GM18498 (cell line): Measurements from ENCODE around the gene CARM1.
"Not testable (repeated sequence)": the region's sequence is repeated elsewhere in the genome, so short reads cannot be mapped to it uniquely, and the experiment has no call there.

ENCODE experiments used
- ATAC-seq: cut with Tn5 transposase; IDR thresholded peaks from one replicate; pipeline ENCODE4 v1.9.1; 2021; ENCODE audit warnings: mild to moderate bottlenecking, moderate library complexity; ENCODE audit not compliant: unreplicated experiment

The CARM1 gene

DNA sequence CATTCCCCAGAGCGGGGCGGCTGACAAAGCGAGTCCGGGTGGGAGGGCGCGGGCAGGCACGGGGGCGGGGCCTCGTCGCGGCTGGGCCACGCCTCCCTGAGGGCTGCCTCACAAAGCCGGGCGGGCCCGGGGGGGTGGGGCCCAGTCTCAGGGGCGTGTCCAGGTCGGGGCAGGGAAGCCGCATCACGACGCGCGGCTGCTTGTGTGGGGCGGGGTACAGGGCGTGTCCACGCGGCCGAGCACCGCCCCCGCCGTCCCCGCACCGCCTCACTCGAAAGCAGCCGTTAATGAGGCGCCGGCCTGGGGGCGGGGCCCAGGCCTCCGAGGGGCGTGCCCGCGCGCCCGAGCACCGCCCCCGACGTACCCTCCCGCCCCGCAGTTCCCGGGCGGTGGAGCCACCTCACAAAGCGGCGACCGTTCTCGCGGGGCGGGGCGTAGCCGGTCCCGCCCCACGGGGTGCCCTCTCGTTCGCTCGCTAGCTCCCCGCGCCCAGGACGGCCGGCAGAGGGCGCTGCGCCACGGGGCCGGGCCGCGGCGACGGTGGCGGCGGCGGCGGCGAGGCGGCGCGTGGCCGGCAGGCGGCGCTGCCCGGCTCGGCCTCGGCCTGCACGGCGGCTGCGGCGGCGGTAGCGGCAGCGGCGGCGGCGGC is at the start of gene CARM1:
Gene CARM1, plus strand, starts transcription at position 599 of the 649 bp plus-strand sequence. CDS start 150 bp downstream, outside the sequence.
- ATAC-seq, result peak; percentile 79

DNA sequence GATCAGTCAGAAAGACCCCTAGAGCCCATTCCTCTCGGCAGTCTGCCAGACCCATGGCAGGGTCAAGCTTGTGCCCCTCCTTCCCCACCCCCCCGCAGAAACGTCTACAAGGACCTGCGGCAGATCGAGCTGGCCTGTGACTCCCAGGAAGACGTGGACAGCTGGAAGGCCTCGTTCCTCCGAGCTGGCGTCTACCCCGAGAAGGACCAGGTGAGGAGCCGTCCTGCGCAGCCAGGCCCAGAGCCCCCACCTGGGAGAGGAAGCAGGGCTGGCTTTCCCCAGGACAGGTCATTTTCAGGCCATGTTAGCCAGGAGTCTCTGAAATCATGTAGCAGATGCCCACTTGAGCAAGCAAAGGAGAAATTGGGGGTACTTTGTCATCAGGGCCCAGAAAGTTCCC is 47.7 kb upstream of the CARM1 start:
- ATAC-seq, result no peak

DNA sequence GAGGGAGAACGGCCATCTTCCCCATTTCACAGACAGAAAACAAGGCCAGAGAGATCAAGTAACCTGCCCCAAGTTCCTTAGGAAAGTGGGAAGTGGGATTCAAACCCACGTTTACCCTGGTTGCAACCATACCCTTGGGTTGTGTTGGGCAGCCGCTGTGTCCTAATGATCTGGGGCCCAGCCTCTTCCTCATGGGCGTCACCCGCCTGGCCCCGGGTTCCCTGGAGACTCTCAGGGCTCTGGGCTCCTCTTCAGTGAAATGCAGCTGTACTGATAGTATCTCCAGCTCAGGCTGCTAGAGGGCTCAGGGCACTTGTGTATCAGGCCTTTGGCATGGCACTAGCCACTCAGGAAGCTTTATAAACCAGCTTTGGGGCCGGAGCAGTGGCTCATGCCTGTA is 45.1 kb upstream of the CARM1 start:
- no peak for ATAC-seq

DNA sequence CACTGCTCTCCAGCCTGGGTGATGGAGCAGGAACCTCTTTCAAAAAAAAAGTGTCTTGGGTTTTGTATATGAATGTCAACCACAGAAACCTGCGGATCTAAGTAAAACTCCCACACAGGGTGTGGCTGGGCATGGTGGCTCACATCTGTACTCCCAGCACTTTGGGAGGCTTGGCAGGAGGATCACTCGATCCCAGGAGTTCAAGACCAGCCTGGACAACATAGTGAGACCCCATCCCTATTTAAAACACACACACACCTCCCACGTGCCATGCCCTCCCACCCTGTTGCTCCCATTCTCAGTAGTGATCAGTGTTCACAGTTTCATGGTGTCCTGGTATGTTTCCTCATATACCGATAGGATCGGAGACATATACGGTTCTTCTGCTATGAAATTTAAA is 44.5 kb upstream of the CARM1 start:
- ATAC-seq, result no peak

DNA sequence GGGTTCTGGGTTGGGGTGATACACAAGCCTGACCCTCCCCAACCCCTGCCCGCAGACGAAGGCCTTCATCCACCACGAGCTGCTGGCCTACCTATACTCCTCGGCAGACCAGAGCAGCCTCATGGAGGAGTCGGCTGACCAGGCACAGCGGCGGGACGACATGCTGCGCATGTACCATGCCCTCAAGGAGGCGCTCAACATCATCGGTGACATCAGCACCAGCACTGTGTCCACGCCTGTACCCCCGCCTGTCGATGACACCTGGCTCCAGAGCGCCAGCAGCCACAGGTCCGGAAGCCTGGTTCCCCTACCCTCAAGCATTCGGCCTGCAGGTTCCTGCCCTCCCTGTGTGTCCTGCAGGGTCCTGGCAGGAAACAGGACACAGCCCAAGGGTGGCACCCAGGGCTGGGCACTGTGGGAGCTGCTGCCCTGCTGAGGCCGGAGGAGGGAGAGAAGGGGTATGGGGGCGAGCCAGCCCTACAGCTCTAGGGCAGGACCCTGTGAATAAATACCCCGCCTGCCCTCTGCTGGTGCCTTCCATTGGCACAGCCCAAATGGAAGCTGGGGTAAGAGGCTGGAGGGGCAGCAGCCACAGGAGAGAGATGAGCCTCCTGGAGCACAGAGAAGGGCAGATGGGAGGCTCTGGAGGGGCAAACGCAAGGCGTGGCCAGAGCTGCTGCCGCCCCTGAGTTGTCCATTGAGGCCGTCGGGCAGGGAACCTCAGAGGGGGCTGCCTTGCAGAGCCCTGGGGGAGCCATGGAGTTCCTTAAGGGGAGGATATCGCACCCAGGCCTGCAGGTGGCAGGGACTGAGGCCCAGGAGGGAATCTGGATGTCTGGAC is 42.2 kb upstream of the CARM1 start:
- ATAC-seq, result no peak

DNA sequence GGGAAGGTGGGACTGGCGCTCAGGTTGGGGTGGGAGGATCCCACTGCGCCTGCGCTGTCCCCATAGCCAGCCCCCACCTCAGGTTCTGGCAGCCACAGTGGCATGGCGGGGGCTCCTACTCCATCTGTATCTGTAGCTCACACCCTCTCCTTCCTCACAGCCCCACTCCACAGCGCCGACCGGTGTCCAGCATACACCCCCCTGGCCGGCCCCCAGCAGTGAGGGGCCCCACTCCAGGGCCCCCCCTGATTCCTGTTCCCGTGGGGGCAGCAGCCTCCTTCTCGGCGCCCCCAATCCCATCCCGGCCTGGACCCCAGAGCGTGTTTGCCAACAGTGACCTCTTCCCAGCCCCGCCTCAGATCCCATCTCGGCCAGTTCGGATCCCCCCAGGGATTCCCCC is 41.4 kb upstream of the CARM1 start:
- ATAC-seq, result no peak

DNA sequence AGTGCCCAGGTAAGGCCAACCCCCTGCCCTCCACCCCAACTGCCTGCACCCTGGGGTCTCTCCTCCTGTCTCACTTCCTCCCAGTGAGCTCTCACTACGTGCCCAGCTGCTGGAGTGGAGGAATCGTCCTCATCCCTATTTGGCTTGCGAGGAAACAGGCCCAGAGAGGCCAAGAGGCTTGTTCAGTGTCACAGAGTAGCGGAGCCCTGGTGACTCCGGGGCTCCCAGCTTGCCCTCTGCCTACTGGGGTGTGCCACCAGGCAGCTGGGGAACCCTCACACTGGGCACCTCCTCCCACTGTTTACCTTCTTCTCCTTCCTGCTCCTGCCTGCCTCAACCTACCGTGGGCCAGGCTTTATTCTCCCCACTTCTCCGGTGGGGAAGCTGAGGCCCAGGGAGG is 41.0 kb upstream of the CARM1 start:
- no peak for ATAC-seq

DNA sequence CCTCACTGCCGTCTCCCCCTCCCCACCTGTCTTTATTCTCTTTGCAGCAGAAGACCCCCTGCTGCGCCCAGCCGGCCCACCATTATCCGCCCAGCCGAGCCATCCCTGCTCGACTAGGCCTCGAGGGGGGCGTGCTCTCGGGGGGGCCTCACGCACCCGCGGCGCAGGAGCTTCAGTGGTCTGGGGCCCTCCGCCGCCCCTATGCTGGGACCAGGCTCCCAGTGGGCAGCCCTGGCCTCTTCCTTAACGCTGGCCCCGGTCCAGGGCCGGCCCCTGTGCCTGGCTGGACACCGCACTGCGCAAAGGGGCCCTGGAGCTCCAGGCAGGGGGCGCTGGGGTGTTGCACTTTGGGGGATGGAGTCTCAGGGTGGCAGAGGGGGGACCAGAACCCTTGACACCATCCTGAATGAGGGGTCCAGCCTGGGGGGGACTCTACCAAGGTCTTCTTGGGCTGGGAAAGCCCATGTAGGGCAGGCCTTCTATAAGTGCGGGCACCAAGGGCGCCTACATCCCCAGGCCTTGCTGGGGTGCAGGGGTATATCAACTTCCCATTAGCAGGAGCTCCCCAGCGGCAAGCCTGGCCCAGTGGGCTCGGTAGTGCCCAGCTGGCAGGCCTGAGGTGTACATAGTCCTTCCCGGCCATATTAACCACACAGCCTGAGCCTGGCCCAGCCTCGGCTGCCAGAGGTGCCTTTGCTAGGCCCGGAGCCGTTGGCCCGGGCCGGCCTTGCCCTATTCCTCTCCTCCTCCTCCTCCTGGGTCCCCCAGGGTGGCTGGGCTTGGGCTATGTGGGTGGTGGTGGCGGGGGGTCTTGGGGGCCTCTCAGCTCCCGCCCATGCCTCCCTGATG is 40.2 kb upstream of the CARM1 start:
- ATAC-seq, result no peak

DNA sequence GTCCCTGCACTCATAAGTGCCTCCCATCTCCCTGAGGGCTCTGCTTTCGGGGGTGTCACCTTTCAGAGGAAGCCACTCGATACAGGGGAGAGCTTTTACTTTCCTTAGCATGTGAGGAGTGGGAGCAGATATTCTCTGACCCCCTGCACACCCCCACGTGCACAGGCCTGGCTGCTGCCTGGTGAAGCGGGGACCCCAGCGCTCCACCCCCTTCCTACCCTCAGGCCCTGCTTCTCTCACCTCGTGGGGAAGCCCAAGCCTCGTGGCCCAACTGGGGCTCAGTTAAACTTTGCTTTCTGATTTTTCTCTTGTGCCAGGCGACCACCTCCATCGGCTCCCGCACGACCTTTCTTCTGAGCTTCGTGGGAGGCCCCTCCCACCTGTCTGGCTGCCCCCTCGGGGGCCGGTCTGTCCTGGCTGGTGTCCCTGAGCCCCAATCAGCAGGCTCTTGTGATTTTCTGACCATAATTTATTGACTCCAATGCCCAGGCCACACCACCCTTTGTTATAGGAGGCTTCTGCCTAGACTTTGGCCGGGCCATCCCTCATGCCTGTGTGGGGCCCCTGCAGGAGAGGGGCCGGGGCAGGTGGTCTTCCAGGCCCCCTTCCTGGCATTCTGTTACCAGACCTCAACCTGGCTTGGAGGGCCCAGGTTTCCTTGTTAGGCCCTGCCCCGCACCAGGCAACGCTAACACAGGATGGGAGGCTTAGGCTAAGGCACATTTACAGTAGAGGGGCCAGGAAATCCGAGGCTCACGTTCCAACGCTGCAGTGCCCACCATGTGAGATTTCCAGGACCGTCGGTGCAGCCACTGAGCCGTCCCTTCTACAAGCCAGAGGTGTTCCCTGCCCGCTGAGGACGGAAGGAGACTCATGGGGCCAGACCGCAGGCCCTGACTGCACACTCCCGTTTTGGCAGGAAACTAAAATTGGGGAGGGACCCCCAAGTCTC is 39.1 kb upstream of the CARM1 start:
- no peak for ATAC-seq

DNA sequence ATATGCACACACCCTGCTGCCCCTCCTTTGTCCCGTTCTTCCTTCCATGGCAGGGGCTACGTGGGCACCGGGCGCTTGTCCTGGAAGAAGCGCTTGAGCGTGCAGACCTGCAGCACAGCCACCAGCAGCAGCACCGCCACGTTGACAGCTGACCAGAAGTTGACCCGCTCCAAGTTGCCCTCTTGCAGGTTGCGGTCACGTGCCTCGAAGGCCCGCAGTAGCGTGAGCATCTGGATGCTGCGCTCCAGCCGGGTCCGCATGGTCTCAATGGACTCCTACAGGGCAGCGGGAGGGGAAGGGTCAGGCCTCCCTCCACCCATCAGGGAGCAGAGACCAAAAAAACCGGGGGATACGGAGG is 38.4 kb upstream of the CARM1 start:
- no peak for ATAC-seq

DNA sequence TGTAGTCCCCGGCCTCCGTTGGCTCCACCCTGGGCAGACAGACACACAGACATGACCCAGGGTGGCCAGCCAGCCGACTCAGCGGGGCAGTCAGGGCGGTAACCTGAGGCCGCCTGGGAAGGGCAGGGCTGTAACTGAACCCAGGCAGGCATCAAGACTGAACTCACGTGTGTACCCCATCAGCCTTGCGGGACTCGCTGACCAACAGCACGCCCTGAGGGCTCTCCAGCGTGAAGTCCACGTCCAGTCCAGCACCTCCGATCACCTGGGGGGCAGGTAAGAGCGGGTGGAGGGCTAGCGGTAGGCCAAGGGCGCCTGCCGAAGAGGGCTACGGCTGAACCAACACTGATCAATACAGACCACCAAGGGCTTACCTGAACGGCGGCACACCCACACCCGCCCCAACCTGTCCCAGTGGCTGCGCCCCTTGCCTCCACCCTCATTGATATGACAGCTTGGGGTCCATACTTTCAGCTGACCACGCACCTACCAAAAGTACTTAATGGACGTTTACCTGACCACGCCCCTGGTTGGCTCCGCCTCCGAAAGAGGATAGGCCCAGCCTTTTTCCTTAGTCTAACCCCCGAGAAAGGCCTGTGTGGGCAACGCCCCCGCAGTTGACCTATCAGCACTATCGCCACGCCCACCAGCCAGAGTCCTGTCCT is 36.1 kb upstream of the CARM1 start:
- no peak for ATAC-seq

DNA sequence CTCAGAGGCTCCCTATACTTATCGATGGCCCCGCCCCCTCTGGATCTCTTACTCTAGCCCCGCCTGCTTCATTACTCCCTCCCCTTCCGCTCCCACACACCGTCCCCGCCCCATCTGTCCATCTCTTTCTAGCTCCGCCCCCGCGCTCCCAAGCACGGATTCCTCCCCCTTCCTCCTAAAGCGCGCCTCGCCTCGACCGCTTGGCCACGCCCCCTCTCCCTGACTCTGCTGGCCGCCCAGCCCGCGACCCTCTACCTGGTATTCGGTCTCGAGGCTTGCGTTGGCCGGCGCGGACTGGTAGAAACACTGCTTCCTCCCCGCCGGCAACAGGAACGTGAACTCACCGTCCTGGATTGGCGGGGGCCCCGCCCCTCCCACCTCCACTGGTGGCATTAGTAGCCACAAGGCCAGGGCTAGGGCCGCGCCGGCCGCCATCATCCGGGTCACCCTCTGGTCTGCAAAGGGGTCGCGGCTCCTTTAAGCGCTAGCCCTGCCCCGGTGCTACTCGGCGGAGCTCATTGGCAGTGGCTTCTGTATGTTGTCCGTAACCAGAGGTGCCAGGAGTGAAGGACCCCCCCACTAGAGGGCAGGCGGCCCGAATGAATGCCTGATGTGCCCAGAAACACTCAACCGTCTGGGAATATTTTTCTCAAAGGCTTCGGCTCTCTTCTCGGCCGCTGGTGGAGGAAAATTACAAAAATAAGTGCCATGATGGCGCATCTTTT is 35.4 kb upstream of the CARM1 start, which contains the start of gene TMED1:
Gene TMED1, minus strand, starts transcription at position 459 of the 725 bp plus-strand sequence. Its CDS starts 21 bp downstream, at position 438.
- ATAC-seq, result peak; percentile 75

DNA sequence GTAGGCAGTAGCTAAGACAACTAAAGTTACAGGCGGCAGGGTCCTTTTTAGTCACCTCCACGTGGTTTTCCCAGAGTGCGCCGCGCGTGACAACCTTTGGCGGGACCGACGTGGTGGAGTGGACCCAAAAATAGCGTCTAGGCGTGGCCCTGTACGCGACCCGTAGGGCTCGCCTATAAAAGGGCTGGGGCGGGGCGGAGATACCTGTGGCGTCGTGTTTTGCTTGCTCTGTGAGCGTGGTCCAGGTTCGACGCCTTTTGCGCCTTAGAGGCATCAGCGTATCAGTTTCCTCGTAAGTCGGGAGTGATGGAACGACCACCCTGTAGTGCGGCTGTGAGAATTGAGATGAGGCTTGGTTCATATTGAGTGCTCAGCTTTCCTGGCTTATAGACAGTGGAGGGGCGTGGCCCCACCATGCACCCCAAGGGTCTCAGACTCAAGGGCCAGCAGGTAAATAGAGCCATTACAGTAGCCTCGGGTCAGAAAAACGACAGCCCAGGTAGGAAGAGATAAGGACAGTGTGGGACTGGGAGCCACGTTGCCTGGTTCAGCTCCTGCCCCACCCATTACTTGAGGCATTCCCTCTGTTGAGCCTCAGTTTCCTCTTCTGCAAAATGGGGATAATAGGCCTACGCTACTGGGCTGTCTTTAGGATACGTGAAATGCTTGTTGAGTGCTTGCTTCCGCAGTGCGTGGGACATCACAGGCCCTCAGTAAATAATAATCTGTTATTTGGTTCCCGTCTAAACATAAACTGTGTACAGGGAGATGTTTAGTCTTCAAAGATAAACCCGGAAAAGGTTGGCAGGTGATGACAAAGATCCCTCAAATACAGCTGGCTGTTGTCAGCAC is 34.6 kb upstream of the CARM1 start:
- peak; percentile 24 for ATAC-seq

DNA sequence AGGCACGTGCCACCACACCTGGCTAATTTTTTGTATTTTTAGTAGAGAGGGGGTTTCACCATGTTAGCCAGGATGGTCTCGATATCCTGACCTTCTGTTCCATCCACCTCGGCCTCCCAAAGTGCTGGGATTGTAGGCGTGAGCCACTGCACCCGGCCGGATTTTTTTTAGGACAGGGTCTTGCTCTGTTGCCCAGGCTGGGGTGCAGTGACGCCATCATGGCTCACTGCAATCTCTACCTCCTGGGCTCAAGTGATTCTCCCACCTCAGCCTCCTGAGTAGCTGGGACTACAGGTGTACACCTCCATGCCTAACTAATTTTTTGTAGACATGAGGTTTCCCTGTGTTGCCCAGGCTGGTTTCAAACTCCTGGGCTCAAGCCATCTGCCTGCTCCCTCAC is 33.7 kb upstream of the CARM1 start:
- not testable (repeated sequence) for ATAC-seq

DNA sequence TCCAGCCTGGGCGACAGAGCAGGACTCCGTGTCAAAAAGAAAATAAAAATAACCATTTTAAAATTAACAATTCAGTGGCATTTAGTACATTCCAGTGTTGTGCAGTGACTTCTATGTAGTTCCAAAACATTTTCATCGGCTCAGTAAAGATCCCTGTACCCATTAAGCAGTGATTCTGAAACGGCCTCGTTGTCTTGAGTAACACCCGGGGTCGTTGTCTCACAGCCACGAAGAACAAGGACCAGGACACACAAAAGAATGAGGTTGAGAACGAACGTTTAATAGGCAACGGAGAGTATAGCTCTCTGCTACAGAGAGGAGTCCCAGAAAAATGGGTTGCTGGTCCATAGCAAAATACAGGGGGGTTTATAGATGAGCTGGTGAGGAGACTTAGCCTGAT is 33.0 kb upstream of the CARM1 start:
- no peak for ATAC-seq

DNA sequence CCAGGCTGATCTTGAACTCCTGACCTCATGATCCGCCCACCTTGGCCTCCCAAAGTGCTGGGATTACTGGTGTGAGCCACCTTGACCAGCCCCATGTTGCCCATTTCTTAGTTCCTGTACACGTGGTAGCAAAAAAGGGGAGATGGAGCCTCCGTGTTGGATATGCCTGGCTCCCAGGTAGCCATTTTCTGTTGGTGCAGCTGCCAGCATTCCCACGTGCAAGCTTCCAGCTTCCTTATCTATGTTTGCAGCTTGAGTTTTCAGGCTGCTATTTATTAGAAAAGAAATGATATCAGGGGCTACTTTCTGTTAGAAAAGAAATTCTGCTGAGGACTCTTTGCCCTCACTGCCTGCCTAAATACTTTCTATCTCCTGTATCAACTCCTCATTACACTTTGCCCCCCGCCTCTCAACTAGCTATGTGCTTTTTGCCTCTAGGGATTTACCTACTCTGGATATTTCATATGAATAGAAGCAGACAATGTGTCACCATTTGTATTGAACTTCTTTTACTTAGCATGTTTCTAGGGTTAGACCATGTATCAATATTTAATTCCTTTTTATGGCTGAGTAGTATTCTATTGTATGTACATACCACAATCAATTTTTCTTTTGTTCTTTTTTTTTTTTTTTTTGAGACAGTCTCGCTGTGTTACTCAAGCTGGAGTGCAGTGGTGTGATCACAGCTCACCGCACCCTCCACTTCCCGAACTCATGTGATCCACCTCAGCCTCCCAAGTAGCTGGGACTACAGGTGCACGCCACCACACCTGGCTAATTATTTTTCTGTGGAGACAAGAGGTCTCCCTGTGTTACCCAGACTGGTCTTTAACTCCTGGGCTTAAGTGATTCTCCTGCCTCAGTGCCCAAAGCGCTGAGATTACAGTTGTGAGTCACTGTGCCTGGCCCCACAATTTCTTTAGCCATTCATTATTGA is 32.0 kb upstream of the CARM1 start:
- ATAC-seq, result no peak

DNA sequence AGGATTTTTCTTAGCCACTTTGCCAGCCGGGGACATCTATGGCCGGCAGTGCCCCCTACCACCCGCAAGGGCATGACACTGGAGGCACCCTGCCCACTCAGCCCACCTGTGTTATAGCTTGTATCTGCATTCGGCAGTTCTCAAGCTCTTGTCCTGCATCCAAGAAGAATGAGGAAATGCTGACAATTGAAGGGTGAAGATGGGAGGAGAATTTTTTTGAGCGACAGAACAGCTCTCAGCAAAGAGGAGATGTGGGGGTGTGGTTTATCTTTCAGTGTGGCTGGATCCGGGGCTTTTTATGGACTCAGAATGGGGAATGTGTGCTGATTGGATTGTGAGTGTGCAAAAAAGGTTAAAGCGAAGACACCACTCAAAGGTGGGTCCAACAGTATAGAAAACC is 28.6 kb upstream of the CARM1 start:
- ATAC-seq, result no peak
